ENCODE measurements around the gene UCP2.
A peak's percentile ranks its signal among the peaks of the same experiment; 100 is the strongest.

The UCP2 gene

DNA sequence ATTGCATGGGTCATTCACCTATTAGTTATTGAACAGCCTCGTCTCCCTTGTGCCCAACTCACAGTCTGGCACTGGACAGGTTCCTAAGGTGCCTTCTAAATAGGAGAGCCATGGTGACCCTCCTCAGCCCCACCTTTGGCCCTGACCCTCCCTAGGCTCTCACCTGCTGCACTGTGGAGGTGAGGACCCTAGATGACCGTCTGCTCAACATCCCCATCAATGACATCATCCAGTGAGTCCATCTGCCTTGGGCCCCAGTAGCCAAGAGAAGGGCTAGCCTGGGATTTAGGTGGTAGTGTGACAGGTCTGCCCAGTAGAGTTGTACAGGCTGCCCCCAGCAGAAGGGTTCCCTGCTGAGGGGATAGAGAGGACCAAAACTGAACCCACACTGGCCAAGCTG, 13.6 kb downstream of the UCP2 start:
- DNase-seq: peak; percentile 33

DNA sequence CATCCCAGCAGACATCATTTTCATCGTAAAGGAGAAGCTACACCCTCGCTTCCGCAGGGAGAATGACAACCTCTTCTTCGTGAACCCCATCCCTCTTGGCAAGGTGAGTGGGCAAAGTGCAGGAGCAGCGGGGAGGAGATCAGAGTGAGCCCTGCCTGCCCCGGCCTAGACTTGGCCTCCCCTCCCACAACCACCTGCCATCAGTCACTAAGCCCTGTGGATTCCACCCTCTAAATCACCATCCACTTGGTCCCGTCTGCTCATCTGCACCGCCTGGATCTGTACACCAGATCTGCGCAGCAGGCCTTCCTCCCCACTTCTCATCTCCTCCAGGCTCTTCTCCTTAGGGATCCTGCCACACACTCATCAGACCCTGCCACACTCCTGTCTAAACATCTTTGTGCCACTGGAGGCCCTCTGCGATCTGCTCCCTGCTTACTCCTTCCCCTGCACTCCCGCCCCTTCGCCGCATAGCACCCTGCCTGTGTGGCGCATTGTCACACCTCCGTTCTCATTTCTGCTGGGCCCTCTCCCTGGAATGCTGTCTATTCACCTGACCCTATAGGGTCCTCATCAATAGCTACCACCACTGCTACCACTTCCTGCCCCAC, 14.2 kb downstream of the UCP2 start:
- DNase-seq: no peak

DNA sequence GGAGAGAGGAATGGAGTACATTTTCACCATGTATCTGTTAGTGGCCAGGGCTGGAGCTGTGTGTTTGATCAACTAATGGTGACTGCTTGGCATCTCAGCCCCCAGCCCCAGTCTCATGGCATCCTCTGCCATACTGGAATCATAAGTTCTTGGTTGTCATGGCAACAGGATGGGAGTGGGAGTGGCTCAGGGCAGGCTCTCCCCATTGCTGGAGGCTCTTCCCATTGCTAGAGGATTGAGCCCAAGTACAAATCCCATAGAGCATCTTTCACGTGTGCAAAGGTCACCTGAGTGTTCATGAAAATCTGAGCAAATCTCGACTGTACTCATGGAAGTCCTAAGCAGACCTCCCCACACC, 16.9 kb downstream of the UCP2 start:
- no peak for DNase-seq

DNA sequence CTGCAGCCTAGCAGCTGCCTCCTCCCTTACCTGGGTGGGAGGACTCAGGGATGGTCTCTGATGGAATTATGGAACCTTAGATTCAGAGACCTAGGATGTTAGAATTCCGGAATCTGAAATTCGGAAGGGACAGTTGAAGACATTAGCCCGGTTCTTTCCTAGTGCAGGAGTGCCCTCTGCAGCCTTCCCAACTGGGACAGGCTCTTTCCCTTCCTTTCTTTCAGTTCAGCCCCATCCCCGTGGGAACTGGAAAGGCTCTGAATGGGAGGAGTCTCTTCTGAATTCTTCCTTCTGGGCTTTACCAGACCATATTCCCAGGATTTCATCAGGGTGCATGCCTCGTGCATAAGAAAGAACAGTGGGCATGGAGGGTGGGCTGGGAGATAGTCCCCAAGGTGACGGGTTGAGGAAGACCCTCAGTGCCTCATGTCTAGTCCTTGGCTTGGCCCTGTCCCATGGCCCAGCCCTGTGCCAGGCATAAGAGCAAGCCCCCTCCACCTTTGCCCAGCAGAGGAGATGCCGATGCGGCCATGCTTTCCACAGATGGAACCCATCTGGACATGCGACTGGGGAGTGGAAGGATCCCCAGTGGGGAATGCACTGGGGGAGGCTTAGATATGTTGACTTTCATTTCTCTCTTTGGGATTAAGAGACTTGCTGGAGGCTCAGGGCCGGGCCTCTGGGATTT, 17.4 kb downstream of the UCP2 start:
- no peak for DNase-seq

DNA sequence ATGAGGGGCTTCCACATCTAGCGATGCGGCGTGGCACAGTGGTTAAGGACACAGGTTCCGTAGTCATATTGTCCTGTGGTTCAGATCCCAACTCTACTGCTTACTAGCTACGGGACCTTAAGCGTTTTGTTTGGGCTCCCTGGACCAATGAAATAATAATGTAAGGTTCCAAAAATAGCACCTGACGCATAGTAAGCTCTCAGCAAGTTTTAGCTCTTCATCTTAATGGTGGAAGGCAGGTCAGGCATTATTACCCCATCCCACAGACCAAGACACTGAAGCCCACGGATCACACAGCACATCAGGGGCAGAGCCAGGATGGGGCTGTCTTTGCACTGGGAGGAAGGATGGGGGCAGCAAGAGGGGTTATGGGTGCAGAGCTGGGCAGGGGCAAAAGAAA, 18.8 kb downstream of the UCP2 start:
- no peak for DNase-seq

DNA sequence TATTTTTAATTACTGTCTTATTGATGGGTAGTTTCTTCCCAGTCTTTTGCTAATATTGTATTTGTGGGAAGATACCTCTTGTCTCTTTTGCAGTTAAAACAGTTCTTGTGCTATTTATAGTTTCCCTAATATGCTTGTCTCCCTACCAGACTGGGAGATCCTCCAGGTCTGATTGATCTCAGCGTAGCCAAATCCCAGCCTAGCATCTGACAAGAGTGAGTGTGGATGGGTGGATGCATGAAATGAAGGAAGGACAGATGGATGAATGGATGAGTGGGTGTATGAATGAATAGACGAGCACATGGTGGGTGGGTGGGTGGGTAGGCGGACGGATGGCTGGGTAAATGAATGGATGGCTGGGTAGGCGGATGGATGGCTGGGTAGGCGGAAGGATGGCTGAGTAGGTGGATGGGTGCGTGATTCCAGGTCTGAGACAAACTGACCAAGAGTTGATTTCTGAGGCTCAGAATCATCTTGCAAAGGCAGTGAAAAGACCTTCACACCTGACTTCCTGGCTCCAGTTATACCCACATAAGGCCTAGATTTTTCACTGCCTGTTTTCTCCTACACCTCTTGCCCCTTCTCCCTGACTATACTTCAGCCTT, 20.4 kb downstream of the UCP2 start:
- DNase-seq: no peak

DNA sequence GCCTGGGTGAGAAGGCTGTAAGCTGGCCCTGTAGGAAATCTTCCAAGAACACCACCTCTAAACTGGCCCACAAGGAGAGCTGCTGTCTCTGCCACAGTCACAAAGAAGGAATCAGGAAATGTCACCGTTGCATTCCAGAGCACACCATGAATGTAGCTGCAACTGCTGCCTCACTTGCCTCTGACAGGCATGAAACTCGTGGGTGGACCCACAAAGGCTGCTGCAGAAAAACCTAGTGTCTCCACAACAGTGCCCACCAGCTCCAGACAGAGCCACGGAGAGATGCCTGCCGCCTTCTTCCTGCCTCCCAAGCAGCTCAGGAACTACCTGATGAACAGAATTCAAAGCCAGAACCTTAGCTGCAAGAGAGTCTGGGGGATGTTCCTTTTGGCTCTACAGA, 21.3 kb downstream of the UCP2 start:
- DNase-seq: no peak

DNA sequence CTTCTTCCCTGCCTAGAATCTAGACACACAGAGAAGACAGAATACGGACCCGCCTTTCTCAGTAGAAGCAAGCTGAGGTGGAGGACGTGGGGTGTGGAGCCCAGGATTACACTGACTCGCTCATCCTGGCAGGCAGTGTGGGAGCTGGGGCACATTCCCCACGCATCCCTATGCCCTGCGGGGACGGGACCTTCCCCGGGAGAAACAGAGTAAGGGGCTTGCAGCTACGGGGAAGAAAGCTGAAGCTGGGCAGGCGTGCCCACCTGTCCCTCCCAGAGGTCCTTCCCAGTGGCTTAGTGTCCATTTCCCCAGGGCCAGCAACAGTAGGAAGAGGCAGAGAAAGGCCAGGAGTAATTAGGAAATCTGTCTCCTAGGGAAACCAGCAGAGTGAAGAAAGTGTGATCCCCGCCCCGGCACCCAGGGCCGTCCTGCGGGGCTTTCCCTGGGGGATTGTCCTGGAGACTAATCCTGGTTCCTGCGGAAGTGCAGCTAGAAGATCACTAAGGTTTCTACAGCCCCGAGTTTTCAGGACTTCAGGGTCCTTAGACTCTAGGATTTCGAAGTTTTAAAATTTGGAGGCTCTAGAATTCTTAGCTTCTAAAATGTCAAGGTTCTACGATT, 24.0 kb downstream of the UCP2 start:
- DNase-seq: no peak

DNA sequence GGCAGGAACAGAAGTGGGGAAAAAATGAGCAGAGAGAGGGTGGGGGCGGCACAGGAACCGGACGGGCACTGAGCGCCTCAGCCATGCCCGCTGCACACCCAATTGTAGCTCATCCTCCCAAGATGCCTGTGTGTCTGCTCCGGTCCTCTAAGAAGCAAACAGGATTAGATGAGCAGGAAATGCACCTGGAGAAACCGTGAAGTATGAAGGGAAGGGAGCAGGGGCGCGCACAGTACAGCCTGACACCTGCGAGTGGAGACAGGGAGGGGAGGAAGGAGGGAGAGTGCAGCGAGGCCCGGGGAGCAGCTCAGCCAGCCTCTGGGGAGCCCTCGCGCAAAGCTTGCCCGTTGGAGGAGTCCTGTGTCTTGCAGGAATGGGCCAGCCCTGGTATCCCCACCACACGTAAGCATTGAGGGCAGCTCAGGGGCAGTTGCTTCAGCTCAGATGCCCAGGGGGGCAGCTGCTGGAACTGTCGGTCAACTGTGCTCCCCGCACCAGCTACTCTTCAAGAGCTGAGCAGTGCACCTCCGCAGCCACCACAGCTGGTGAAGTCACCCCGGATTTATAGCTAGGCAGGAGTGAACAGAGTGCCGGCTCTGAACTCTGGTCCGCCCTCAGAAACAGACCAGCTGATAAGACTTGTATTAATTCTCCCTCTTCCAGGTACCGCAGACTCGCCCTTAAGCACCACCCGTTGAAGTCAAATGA, 24.8 kb downstream of the UCP2 start:
- no peak for DNase-seq

DNA sequence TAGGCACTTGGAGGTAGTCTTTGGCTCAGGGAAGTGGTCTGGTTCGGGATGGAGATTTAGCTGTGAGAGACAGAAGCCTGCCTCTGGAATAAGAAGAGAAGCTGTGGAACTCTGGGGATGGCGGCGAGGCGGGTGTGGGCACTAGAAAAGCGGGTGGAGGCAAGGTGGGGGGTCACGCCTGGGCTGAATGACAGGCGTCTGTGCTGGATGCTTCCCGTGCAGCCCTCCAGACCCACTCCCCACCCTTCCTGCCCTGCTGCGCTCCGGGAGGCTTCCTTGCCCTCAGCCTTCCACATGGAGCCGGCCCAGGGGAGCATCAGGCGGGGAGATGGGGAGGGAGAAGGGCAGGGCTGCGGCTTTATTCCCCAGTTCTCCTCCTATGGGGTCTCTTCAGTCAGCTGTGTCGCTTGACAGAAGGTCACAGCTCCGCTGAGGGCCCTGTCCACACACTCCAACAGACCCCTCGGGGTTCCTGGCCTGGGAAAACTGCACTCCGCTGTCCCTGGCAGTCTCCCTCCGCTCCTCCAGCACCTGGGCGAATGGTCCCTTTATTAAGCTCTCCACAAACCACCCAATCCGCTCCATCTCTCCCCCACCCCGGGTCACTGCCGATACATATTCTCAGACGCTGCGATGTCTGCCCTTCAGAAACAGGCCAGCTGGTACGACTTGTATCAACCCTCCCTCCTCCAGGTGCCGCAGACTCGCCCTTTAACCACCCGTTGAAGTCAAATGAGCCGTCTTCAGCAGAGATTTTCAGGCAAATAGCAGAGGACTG, 25.6 kb downstream of the UCP2 start:
- DNase-seq: no peak

DNA sequence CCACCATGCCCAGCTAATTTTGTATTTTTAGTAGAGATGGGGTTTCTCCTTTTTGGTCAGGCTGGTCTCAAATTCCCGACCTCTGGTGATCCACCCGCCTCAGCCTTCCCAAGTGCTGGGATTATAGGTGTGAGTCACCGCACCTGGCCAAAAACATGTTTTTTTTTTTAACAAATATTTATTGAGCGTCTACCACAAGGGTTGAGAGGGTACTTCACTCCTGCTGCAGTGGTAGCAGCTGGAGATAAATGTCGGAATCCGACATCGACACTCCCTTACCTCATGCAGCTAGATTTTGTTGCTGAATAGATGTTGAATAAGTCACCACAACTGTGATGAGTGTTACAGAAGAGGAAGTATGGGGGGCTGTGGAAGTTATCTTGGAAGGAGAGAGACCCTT, 30.8 kb downstream of the UCP2 start:
- DNase-seq: no peak

DNA sequence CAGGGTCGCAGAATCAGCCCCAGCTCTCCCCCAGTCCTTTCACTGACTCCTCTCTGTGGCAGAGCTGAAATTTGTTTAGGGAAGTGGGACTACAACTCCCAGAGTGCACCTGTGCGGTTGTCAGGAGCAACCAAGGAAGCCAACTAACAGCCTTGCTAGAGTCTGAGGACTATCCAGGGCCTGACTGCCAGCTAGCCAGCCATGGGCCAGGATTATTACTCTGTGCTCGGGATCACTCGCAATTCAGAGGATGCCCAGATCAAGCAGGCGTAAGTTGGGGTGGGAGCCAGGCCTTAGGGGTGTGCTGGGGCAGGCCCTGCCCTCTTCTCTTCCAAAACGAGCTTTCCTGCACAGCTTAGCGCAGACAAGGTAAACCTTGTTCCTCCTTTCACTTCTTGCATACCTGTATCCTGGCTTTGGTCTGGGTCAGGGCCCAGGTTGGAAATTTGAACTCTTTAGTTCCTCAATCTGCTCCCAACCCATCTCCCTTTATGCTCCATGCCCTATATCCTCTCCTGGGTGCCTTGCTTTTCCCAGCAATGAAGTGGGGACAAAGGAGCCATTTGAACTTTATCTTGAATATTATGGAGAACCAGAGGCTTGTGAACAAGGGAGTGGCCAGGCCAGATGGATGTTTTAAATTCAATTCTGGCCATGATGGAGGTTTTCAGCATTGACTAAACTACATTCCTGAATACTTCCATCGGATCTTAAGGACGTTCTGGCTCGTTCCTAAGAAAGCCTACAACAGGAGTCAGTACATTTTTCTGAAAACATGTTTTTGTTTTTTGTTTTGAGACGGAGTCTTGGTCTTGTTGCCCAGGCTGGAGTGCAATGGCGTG, 31.6 kb downstream of the UCP2 start, which contains the start of gene DNAJB13:
Gene DNAJB13, plus strand, starts transcription at position 158 of the 842 bp plus-strand sequence. Its CDS starts 44 bp downstream, at position 202.
- no peak for DNase-seq

DNA sequence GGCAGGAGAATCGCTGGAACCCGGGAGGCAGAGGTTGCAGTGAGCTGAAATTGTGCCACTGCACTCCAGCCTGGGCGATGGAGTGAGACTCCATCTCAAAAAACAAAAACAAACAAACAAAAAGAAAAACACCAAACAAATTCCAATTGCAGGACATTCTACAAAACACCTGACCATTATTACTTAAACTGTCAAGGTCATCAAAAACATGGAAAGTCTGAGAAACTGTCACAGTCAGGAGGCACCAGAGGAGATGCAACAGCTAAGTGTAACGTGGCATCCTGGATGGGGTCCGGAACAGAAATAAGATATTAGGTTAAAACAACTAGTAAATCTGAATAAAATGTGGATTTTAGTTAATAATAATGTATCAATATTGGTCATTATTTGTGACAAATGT, 32.7 kb downstream of the UCP2 start:
- DNase-seq: no peak

DNA sequence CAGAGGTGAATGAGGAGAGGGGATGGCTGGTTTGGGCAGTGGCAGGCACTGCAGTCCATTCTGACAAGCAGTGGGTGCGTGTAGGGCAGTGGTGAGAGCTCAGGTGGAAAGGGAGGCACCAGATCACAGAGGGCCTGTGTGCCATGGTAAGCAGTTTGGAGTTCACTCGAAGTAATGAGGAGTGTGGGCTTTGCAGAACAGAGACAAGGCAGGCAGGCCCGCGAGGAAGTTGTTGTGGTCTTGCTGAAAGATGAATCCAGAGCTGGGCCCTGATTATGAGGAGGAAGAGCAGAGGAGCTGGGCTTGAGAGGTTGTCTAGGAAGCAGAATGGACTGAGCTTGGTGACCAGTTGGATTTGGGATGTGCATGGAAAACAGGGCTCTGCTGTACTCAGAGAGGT, 33.4 kb downstream of the UCP2 start:
- DNase-seq: no peak

DNA sequence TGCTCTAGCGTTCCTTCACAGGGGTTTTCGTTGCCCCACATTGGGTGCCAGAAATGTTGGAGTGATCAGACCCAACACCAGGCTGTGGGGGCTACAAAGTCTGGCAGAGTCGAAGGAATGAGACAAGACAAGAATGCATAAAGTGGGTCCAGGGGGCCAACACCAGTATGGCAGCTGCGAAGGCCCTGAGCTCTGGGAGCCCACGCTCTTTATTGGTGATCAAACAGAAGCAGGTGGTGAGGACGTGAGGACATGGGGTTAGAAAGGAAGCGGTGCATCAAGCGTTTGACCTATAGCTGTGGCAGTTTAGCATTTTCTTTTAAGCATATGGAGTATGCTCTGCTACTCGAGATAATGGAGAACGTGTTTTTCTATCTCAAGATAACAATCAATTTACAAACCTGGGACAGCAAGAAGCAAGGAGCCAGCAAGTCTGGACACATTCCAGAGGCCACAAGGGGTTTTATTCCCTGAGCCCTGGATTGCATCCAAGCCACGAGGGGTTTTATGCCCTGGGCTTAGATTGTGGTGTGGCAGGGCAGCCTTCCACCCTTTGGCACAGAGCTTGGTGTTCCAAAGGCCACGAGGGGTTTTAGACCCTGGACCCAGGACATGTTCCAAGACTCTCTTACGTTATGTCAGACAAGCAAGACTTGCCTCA, 35.7 kb downstream of the UCP2 start:
- DNase-seq: no peak

DNA sequence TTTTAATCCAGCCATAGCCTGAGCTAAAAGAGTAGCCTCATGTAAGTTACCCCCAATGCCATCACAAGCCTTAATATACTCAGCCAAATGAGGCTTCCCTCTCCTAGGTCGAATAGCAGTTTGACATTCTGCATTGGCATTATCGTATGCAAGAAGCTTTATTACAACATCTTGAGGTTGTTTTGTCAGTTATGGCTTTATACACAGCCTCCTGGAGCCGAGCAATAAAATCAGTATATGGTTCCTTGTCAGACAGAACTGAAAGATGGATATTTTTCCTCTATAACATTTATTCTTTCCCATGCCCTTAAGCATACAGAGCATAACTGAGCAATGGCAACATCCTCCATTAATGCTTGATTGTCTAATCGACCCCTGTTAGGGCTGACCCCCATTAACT, 37.2 kb downstream of the UCP2 start:
- DNase-seq: no peak

DNA sequence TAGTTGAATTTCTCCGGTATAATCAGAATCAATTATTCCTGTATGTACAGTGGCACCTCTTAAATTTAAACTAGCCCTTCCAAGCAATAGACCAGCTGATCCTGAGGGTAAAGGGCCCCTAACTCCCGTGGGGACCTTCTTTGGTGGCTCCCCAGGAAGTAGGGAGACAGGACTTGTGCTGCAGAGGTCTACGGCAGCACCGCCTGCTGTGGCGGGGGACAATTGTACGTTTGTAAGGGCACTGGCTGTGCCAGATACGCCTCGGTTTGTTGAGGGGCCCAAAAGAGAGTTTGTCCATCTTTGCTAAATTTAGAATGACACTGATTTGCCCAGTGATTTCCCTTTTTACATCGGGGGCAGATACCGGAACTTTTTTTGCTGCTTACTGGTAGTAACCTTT, 37.7 kb downstream of the UCP2 start:
- DNase-seq: no peak

DNA sequence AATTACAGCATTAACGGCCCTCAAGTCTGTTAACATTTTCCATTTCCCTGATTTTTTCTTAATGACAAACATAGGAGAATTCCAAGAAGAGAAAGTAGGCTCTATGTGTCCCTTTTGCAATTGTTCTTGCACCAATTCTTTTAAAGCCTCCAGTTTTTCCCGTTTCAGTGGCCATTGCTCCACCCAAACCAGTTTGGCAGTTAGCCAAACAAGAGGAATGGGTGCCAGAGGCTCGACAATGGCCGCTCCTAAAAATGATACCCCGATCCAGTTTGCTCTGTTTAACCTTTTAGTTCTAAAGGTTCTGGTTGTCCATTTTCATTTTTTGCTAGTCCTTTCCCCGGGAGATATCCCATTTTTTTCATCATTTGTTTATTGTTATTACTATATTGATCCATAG, 38.6 kb downstream of the UCP2 start:
- no peak for DNase-seq

DNA sequence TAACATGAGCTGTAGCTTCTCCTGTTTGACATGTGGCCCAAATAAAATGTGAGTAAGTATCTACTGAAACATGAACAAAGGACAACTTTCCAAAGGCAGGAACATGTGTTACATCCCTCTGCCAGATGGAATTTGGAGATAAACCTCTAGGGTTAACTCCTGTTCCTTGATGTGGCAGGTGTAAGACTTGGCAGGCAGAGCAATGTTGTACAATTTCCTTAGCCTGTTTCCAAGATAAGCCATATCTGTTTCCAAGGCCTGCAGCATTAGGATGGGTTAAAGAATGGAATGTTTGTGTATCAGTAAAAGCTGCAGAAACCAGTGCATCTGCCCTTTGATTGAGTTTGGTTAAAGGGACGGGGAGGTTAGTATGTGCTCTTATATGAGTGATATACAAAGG, 40.6 kb downstream of the UCP2 start:
- DNase-seq: no peak

DNA sequence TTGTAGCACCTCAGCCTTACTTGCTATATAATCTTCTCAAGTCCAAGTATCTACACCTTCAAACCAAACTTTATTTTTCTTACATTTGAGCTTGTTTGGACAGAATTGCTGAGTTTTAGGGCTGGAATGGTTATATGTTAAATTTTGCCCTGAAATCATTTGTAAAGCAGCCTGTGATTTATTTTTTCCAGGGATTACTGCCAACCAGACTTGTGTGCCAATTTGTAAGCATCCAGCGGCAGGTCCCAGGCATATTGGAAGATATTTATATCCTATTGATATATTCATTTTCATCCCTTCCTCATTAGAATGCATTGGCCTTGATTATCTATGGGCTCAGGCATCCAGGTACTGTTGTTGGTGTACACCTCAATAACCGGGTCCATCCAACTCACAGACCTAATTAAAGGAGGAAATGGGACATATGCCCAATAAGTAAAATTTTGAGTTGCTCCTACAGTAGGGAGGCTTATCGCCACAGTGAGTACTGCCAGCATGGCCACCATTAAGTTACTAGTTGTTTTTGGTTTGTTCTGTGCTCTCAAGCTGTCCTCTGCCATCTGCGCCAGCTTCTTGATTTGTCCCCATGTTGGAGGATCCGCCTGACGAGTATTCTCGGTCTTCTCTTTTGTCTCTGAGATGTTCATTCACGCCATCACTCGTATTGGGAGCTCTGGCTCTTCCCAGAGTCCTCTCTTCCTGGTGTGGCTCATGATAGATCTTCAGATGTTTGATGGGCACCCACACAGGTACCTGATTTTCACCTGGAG, 41.7 kb downstream of the UCP2 start:
- DNase-seq: no peak

Measured in CD4-positive, alpha-beta T cell treated with Interleukin-17A for 1 hour (primary cell).